Amniotic epithelial cell (primary cell): ENCODE results near the gene IP6K2.
"Not testable (repeated sequence)": the region's sequence is repeated elsewhere in the genome, so short reads cannot be mapped to it uniquely, and the experiment has no call there.

ENCODE experiments used
- DNase-seq: peaks from one replicate; pipeline ENCODE4 v3.0.0-alpha.2; 2010; ENCODE audit warnings: low read depth

The IP6K2 gene, protein sequence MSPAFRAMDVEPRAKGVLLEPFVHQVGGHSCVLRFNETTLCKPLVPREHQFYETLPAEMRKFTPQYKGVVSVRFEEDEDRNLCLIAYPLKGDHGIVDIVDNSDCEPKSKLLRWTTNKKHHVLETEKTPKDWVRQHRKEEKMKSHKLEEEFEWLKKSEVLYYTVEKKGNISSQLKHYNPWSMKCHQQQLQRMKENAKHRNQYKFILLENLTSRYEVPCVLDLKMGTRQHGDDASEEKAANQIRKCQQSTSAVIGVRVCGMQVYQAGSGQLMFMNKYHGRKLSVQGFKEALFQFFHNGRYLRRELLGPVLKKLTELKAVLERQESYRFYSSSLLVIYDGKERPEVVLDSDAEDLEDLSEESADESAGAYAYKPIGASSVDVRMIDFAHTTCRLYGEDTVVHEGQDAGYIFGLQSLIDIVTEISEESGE

DNA sequence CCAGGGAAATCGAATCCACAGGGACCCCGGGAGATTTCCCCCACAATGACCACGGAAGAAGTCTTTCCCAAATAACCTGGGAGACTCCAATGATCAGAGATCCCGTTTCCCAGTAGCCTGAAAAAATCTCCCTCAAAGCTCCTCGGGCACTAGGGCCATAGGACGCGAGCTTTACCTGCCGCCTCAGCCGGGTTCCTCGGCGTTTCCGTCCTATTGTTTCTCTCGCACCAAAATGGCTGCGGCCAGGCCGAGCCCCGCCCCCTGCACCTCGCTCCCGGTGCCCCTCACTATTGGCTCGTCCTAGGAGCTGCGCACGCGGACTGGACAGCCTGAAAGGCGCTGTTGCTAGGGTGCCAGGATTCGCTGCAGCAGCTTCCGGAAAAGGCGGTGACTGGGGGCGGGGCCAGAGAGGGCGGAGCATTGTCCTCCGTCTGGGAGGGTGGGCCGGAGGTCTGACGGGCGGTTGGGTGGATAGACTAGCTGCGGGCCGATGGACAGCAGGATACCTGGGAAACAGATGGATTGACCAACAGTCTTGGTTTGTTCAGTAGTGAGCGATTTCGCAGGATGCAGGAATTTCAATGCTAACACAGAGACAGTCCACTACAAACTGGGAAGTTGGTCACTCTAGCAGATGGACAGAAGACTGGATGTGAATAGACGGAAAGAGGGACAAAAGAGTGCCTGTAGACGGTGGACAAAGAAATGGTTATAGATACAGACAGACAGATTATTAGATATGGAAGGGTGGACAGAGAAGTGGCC lies at the start of gene IP6K2:
Gene IP6K2 (minus strand): TSS at position 240 of the 765 bp plus-strand sequence. CDS start 21,930 bp downstream, outside the sequence.
- DNase-seq, result peak; percentile 97

DNA sequence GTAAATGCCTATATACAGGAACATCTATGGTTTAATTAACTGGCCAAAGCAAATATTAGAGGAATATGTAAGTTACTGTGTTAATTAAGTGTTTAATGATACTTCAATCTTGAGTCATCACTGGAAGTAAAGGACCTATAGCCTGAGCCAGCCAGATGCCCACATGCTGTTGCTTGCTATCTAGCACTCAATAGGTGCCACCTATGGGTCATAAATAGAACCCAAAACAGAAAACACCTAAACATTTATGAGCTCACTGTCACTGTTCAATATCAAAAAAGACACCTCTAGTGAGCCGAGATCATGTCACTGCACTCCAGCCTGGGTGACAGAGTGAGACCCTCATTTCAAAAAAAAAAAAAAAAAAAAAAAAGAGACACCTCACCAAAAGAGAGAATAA lies 48.4 kb upstream of the IP6K2 start:
- peak; percentile 13 for DNase-seq

DNA sequence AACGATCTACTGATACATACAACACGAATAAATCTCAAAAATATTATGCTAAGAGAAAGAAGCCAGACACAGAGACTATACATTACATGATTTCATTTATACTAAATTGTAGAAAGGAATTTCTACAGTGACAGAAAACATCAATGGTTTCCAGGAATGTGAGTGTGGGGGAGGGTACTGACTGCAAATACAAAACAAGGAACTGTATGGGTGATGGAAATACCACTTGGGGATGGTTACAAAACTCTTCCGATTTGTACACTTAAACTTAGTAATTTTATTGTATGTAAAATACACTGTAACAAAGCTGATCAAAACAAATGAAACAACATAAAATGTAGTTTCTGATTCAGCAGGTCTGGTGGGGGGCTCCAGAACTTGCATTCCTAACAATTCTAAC lies 45.8 kb upstream of the IP6K2 start:
- peak; percentile 39 for DNase-seq

DNA sequence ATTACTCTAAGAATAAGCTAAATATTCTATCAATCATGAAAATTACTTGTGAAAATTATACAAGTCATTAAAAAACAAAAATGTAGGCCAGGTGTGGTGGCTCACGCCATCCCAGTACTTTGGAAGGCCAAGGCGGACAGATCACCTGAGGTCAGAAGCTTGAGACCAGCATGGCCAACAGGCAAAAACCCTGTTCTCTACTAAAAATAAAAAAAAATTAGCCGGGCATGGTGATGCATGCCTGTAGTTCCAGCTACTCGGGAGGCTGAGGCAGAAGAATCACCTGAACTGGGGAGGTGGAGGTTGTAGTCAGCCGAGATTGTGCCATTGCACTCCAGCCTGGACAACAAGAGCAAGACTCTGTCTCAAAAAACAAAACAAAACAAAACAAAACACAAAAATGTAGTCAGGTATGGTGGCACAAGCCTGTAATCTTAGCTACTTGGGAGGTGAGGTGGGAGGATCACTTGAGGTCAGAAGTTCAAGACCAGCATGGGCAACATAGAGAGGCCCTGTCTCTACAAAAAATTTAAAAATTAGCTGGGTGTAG lies 43.0 kb upstream of the IP6K2 start:
- not testable (repeated sequence) for DNase-seq

DNA sequence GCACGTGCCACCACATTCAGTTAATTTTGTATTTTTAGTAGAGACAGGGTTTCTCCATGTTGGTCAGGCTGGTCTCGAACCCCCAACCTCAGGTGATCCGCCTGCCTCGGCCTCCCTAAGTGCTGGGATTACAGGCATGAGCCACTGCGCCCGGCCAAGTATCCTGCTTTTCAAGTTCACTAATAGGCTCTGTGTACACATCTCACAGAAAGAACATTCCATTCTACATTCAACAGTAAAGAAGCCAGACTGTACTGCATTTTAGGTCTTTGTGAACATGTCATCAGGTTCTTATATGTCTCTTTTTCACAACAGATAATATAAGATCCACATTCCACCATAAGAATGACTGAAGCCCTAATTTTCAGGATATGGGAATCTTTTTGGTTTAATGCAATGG lies 42.5 kb upstream of the IP6K2 start:
- DNase-seq, result peak; percentile 33

DNA sequence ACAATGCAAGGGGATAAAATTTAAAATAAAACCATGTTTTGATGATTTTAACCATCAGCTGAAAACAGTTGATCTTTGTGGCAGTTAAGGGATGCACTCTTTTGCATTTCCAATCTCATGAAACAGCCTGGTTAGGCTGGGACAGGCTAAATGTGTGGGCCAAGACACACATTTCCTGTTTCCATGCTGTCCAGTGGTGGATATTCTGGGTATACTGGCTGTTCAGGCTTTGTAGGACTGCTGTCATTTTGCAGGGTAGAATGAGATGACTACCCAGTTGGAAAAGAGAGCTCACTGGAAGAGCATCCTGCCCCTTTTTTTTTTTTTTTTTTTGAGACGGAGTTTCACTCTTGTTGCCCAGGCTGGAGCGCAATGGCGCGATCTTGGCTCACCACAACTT lies 42.0 kb upstream of the IP6K2 start:
- no peak for DNase-seq

DNA sequence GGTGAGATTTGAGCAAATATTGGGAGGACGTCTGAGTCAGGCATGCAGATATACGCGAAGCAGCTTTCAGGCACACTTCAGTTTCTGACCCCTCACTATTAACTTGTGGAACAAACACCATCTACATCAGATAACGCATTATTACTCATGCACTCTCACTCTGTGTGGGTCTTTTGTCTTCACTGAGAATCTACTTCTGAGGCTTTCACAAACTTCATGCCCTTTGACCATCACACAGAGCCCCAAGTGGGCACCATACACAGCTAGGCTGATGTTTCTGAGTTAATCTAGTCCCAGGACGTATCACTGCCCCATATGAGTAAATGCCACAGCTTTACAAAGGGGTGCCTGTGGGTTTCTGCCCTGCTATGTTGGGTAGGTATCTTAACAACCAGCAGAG lies 39.6 kb upstream of the IP6K2 start:
- no peak for DNase-seq

DNA sequence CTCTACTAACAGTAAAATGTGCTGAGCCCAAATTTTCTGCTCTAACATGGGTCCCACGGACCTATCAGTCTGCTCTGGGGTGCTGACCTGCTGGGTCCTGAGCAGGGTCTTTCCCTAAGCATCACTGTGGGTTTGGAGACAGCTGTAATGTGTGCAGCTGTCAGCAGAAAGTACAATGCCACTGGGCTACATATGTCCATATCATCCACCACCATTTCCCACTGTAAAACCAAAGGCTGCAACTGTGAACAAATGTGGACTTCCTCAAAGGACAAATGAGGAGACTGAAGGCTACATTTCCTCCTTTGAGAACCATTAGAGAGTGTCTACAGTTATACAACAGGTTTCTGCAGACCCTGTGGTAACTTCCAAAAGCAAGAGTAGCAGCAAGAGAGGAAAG lies 33.8 kb upstream of the IP6K2 start:
- no peak for DNase-seq

DNA sequence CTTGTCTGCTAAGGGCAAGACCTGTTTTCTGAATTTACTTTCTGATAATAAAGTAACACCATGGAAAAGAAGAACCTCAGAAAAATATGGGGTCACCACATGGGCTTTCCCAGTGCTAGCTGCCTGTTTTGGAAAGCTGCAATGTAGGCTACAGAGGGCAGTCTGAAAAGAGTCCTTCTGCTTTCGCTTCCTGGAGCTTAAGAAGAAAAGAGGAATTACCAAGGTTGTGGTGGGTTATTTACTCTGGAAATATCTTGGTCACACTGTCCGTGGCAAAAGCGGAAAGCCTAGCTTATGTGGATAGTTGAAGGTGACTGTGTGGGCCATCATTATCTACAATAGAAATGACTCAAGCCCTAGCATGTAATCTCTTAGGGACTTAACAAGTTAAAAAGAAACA lies 31.7 kb upstream of the IP6K2 start:
- DNase-seq, result no peak

DNA sequence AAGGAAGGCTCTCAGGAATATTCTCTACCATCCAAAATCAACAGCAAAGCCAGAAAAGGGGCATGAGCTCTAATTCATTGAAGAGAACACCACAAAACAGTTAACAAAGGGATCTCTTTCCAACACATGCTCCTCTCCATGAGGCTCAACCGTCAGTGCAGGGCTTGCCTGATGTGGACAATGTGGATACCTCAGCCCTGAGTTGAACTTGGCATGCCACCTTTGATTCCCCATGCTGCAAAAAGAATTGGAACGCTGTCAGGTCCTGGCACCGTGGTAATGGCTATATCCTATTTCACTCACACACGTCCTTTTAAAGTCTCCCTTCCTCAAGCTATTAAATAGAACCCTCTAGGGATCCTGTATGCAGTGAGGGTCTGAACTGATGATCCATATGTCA lies 30.7 kb upstream of the IP6K2 start:
- DNase-seq, result no peak

DNA sequence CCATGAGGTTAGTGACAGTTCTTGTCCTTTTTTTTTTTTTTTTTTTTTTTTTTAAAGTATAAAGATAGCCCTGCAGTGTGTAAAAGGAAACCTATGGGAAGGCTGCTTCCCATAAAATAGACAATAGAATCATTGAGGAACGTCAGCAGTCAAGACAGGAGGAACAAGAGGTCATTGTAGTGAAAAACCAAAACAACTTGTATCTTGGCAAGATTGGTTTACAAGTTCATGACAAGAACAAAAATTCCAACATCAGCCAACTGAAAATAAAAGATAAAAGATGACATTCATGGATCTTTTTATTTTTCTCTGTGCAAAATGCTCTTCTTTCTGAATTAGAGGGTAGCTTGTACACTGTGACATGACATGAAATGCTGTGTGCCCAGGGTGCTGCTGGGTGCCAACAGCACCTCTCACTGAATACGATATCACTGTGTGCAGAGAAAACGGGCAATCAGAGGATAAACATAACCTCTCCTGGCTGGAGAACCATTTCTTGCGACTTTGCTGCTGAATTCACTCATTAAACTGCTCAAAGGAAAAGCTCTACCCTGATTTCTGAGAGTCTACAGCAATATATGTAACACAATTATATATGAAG lies 30.1 kb upstream of the IP6K2 start:
- DNase-seq, result no peak

DNA sequence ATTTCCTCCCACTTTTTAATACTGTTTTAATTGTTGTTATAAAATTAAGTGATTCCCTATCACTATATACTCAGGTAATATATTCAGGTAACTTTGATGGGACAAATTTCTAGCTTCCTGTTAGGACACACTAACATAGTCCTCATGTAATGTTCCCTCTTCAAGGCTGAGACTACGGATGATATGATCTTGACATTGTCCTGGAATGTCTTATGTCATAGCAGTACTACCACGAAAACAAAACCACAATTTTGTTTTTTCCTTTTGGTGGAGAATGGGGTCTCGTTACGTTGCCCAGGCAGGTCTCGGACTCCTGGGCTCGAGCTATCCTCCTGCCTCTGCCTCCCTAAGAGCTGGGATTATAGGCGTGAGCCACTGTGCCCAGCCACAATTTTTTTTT lies 26.8 kb upstream of the IP6K2 start:
- DNase-seq, result no peak

DNA sequence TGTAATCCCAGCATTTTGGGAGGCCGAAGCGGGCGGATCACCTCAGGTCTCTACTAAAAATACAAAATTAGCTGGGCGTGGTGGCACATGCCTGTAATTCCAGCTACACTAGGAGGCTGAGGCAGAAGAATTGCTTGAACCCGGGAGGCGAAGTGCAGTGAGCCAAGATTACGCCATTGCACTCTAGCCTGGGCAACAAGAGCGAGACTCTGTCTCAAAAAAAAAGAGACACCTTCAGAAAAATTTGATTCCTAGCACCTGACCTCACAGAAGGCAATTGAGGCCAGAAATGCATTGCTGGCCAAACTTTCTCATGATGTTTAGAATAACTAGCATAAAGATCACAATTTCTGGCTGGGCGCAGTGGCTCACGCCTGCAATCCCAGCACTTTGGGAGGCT lies 24.2 kb upstream of the IP6K2 start:
- DNase-seq, result not testable (repeated sequence)

DNA sequence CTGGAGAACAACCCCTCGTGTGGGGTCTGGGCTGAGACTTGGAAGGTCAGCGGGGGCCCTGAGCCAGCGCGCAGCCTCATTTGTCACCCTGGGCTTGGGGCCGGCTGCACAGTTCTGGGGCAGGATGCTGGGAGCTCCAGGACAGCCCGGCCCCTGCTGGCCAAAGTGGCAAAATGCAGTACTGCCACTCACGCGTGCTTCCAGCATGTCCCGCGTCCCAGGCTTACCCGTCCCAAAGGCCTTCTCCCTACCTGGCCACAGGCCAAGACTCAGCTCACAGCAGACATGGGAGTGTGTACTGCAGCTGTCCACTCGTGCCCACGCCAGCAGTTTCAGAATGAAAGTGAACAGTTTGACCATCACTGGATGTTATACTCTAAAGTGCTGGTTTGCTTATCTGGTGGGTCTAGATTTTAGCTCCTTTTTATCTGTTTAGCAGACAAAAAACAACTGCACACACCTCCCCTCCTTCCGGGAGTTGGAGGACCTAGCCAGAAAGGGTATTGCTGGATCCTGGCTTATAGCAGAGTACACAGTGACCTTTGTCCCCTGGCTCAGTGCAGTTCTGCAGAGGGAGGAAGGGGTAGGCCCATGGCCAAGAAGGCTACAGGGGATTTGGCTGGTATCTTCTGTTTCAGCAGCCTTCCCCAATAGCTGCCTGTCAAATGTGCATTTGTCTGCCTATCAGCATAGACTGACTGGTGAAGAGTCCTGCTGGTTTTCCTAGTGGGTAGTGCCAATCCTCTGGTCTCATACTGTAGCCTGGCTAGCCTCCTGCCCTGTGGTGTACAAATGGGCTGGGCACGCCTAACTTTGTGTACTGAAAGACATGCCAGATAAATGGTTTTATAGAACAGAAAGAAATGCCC lies 23.2 kb upstream of the IP6K2 start:
- peak; percentile 56 for DNase-seq

DNA sequence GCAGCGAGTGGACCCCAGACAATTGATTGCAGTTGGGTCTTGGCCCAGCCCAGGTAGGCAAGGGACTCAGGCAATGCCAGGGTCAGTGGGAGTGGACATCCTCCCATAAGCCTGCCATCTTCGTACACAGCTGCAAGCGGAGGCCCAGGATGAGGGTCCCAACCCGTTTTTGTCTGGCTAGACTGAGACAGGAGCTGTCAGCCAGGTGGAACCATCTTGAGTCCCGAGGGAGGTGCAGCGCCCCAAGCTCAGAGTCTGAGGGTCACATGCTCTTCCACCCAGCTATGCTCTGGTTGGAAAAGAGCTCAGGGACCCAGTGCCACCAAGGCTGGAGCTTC lies 22.6 kb upstream of the IP6K2 start:
- no peak for DNase-seq

DNA sequence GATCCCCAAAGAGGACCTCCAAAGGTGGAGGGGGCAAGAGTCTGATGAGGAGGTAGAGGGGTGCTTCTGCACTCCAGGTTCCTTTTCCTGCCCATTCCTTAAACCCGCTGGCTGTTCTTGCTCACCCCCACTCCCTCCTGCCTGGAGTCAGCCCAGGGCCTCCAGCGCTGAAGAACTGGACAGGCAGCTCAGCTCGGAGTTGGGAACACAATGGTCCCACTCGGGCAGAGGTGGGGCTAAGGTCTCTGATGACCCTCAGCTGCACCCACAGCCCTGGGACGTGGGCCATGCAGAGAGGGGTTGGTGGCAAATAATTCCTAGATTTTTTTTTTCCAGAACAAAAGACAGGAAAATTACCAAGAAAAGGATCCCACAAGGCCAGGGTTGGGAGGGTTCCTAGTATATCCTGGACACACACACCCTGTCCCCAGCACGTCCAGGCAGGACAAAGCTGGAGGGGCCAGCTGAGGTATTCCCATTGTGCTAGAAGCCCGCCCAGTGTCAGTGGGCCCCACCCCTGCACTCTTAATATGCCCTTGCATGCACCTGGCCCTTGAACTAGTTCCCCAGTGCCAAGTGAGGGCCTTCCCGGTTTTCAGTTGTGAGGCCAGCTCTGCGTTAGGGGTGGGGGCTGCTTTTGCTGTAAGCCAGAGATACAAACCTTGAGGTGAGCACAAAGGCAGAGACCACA lies 22.1 kb upstream of the IP6K2 start:
- no peak for DNase-seq

DNA sequence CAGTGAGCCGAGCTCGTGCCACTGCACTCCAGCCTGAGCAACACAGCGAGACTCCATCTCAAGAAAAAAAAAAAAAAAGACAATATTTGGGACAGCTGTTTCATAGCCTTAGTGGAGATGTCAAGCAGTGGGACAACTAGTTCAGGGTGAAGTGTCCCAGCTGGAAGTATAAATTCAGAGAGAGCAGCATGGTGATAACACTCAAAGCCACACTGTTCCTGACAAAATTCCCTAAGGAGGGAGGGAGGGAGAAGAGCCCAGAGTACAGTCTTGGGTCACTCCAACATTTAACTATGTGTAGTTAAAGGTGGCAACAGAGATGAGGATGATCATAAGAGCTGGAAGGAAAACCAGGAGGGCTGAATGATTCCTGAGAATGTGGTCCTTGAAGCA lies 21.1 kb upstream of the IP6K2 start:
- DNase-seq, result no peak

DNA sequence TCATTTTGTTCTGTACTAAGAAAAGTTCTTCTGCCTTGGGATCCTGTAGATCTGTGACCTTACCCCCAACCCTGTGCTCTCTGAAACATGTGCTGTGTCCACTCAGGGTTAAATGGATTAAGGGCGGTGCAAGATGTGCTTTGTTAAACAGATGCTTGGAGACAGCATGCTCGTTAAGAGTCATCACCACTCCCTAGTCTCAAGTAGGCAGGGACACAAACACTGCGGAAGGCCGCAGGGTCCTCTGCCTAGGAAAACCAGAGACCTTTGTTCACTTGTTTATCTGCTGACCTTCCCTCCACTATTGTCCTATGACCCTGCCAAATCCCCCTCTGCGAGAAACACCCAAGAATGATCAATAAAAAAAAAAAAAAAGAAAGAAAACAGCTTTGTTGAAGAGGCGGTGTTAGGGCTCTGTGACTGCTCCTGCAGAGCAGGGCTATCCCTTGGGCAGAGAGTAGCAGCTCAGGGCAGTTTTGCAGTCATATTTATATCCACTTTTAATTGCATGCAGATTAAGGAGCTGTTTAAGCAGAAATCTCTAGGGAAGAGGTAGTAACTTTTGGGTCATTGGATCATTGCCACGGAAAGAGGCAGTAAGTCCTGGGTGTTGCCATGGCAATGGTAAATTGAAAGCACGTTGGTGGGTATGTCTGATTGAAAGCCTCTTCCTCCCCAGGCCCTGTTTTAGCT lies 18.2 kb upstream of the IP6K2 start:
- not testable (repeated sequence) for DNase-seq

DNA sequence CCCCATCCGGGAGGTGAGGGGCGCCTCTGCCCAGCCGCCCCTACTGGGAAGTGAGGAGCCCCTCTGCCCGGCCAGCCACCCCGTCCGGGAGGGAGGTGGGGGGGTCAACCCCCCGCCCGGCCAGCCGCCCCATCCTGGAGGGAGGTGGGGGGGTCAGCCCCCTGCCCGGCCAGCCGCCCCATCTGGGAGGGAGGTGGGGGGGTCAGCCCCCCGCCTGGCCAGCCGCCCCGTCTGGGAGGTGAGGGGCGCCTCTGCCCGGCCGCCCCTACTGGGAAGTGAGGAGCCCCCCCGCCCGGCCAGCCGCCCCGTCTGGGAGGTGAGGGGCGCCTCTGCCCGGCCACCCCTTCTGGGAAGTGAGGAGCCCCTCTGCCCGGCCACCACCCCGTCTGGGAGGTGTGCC lies 17.5 kb upstream of the IP6K2 start:
- DNase-seq, result not testable (repeated sequence)

DNA sequence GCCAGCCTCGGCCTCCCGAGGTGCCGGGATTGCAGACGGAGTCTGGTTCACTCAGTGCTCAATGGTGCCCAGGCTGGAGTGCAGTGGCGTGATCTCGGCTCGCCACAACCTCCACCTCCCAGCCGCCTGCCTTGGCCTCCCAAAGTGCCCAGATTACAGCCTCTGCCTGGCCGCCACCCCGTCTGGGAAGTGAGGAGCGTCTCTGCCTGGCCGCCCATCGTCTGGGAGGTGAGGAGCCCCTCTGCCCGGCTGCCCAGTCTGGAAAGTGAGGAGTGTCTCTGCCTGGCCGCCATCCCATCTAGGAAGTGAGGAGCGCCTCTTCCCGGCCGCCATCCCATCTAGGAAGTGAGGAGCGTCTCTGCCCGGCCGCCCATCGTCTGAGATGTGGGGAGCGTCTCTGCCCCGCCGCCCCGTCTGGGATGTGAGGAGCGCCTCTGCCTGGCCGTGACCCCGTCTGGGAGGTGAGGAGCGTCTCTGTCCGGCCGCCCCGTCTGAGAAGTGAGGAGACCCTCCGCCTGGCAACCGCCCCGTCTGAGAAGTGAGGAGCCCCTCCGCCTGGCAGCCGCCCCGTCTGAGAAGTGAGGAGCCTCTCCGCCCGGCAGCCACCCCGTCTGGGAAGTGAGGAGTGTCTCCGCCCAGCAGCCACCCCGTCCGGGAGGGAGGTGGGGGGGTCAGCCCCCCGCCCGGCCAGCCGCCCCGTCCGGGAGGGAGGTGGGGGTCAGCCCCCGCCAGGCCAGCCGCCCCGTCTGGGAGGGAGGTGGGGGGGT lies 16.9 kb upstream of the IP6K2 start:
- DNase-seq, result not testable (repeated sequence)
